Calu3 (cell line): ENCODE data around the gene SYNDIG1L. TPM values are rescaled to one million over a fixed set of nuclear protein-coding genes. Genes with fewer than 3 reads are reported as not detected.

ENCODE experiments used
- BruUV-seq: library from RNA; stranded (reverse); fragments of 400-500 nt; replicated peaks from 2 replicates; lab custom pipeline; 2021; lab: Mats Ljungman, UMichigan
- CTCF ChIA-PET: fragments of 300-600 bp; sonication (Branson Sonifier 250); formaldehyde crosslinking; loops from one replicate; lab custom pipeline; 2022; ENCODE audit warnings: antibody characterized with exemption; lab: Charles Lee
- DNase-seq: peaks from one replicate; pipeline ENCODE4 v3.0.0; 2022
- H3K27ac Mint-ChIP-seq: one replicate; pipeline ENCODE4 v1.8.0; 2022; ENCODE audit warnings: mixed read lengths; ENCODE audit not compliant: unreplicated experiment
- H3K27me3 Mint-ChIP-seq: one replicate; pipeline ENCODE4 v1.8.0; 2022; ENCODE audit warnings: mixed read lengths; ENCODE audit not compliant: unreplicated experiment
- H3K36me3 Mint-ChIP-seq: one replicate; pipeline ENCODE4 v1.8.0; 2022; ENCODE audit warnings: mild to moderate bottlenecking, moderate library complexity, mixed read lengths; ENCODE audit not compliant: insufficient read depth, unreplicated experiment
- H3K4me1 Mint-ChIP-seq: one replicate; pipeline ENCODE4 v1.8.0; 2022; ENCODE audit warnings: mild to moderate bottlenecking, low read depth, mixed read lengths; ENCODE audit not compliant: unreplicated experiment
- H3K4me3 Mint-ChIP-seq: one replicate; pipeline ENCODE4 v1.8.0; 2022; ENCODE audit warnings: mild to moderate bottlenecking, low read depth, moderate library complexity, mixed read lengths; ENCODE audit not compliant: unreplicated experiment
- H3K9me3 Mint-ChIP-seq: one replicate; pipeline ENCODE4 v1.8.0; 2022; ENCODE audit warnings: low read depth, mixed read lengths; ENCODE audit not compliant: unreplicated experiment
- intact Hi-C: fragments of 100-400 bp; cut with micrococcal nuclease; formaldehyde crosslinking; loops from one replicate; pipeline ENCODE4 v1.10.0; 2022; ENCODE audit not compliant: unreplicated experiment
- total RNA-seq: library from RNA; stranded (reverse); gene quantifications from 2 replicates; pipeline ENCODE4 v1.2.3, GENCODE V29; 2022
- TF ChIP-seq, protein P1 (sequence below): fragments of 200-600 bp; IDR thresholded peaks from one replicate; pipeline ENCODE4 v1.8.0; 2022; ENCODE audit warnings: antibody characterized with exemption; ENCODE audit not compliant: unreplicated experiment

The SYNDIG1L gene
- total RNA-seq, 1 experiment from 2014 or later: not detected

DNA sequence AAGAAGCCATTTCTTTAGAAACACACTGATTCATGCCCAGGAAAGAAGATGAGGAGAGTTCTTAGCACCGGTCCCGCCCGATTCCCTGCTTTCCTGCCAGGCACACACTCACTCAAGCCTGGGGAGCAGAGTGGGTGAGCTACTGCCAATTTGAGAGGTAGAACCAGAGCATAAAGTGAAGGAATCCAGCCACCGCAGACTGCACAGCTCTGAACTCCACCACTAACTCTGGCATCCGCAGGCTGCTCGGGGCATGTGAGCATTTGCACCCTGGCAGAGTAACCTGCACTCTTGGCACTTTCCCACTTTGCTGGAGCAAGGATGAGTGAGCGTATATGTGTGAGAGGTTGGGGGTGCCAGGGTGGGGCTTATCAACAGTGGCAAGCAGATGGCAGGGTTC lies 4.0 kb upstream of the SYNDIG1L start:
- CTCF ChIA-PET: no interaction called here
- Mint-ChIP-seq H3K36me3 (no peaks in the 10 kb centered on the region), H3K4me1 (no peaks in the 10 kb centered on the region), H3K4me3 (no peak overlapping the region), H3K27ac (no peak overlapping the region), H3K27me3 (peaks cover 86% of the 10 kb centered on the region), H3K9me3 (no peaks in the 10 kb centered on the region)
- TF ChIP-seq, protein P1, sequence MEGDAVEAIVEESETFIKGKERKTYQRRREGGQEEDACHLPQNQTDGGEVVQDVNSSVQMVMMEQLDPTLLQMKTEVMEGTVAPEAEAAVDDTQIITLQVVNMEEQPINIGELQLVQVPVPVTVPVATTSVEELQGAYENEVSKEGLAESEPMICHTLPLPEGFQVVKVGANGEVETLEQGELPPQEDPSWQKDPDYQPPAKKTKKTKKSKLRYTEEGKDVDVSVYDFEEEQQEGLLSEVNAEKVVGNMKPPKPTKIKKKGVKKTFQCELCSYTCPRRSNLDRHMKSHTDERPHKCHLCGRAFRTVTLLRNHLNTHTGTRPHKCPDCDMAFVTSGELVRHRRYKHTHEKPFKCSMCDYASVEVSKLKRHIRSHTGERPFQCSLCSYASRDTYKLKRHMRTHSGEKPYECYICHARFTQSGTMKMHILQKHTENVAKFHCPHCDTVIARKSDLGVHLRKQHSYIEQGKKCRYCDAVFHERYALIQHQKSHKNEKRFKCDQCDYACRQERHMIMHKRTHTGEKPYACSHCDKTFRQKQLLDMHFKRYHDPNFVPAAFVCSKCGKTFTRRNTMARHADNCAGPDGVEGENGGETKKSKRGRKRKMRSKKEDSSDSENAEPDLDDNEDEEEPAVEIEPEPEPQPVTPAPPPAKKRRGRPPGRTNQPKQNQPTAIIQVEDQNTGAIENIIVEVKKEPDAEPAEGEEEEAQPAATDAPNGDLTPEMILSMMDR: no peak
- DNase-seq: no peak
- intact Hi-C loops: no loop called here
- BruUV-seq: no TSS peak

GRCh38 chr14:74429221-74429691 lies 3.2 kb upstream of the SYNDIG1L start:
- Mint-ChIP-seq H3K27me3 (peaks cover 86% of the 10 kb centered on the region), H3K36me3 (no peaks in the 10 kb centered on the region), H3K27ac (no peak overlapping the region), H3K4me3 (no peak overlapping the region), H3K9me3 (no peaks in the 10 kb centered on the region), H3K4me1 (no peaks in the 10 kb centered on the region)
- DNase-seq: no peak
- TF ChIP-seq, protein P1: no peak
- no TSS peak for BruUV-seq
- intact Hi-C loops: no loop called here
- CTCF ChIA-PET: no interaction called here

- Mint-ChIP-seq H3K4me3 (no peak overlapping the region), H3K9me3 (no peaks in the 10 kb centered on the region), H3K27ac (no peak overlapping the region), H3K27me3 (peaks cover 77% of the 10 kb centered on the region), H3K36me3 (no peaks in the 10 kb centered on the region), H3K4me1 (no peaks in the 10 kb centered on the region)
- TF ChIP-seq, protein P1: no peak
- BruUV-seq: no TSS peak
- intact Hi-C loops: no loop called here
- no peak for DNase-seq
- CTCF ChIA-PET: no interaction called here
These were observed 1.6 kb upstream of the SYNDIG1L start for GRCh38 chr14:74427651-74428050.

GRCh38 chr14:74425525-74426201 lies 347 bp downstream of the SYNDIG1L start:
- BruUV-seq: no TSS peak
- H3K4me1 Mint-ChIP-seq: no peaks in the 10 kb centered on the region
- H3K27ac Mint-ChIP-seq: no peak overlapping the region
- peak; percentile 54 for DNase-seq
- no peaks in the 10 kb centered on the region for H3K36me3 Mint-ChIP-seq
- CTCF ChIA-PET: no interaction called here
- no peak overlapping the region for H3K4me3 Mint-ChIP-seq
- intact Hi-C loops: no loop called here
- H3K9me3 Mint-ChIP-seq: no peaks in the 10 kb centered on the region
- H3K27me3 Mint-ChIP-seq: peaks cover 57% of the 10 kb centered on the region
- TF ChIP-seq, protein P1: no peak
